ENCODE results near the gene PRG3.
"Not testable (repeated sequence)": the region's sequence is repeated elsewhere in the genome, so short reads cannot be mapped to it uniquely, and the experiment has no call there.

The PRG3 gene

DNA sequence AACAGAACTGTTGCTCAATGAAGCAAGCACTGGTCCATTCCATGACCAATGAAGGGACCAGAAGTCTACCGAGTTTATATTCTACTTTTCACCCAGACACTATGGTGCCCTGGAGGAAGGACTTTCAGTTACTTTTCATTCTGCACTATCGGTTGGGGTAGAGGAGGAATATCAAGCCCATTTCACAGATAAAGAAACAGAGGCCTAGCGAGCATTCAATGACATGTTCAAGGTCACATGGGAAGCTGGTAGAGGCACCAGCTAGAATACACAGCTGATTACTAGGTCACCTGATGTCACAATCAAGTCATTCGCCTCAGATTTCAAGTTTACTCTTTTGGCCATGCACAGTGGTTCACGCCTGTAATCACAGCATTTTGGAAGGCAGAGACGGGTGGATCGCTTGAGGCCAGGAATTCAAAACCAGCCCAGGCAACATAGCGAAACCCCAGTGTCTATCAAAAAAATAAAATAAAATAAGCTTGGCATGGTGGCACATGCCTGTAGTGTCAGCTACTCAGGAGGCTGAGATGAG, 27.1 kb upstream of the PRG3 start:
- no peak for FAIRE-seq

DNA sequence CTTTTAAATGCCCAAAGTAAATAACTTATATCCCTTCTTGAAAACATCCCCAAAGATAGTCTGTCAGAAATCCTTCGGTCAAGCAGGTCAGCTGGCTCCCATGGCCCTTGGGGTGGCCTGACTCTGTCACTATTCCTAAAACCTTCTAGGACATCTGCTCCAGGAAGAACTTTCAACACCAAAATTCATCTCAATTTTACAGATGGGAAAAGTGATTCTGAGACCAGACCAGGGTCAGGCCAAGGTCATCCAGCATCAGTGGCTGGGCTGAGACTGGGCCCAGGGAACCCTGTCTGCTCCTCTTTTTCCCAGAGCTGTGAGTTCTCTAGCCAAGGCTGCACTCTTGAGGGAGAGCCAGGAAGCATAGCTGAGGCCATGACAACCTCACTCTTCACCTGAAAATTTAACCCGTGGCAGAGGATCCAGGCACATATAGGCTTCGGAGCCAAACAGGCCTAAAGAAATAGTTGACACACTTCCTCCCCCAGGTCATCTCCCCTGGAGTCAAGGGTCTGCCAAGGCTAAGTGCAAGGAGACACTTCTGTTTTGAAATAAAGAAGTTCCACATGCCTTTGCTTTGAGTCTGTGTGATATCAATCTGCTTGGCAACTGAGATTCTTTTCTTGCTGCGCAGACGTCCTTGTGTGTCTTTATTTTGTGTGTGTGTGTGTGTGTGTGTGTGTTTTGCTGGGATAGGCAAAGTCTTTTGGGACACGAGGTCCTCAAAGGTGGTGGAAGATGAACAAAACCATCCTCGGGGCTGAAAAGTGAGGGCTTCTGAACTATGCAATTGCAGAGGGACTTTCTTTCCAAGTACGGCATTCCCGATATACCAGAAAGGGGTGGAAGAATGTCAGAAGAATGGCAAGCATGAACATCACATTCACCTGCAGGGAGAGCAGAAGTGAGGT, 26.3 kb upstream of the PRG3 start:
- no peak for FAIRE-seq

DNA sequence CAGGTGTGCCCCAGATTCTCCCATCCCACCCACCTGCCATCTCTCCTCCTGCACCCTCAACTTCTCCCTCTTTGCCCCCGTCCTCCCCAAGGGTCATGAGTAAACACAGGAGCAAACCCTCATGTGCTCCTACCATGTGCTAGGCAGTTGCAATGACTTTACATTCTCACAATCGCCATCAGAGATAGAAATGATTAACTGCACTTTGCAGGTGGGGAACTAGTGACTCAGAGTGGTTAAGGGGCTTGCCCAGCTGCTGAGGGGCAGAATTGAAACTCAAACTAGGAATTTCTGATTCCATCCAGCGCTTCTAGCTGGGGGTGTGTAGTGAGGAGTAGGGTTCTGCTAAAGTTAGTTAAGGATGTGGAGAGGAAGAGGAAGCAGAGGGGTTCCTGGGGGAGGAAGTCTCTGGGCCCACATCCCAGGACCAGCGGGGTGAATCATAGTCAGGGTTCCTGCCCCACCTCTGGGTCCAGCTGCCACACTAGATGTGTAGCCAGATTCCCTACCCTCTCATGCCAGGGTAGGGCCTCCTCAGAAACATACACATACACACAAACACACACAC, 25.5 kb upstream of the PRG3 start:
- FAIRE-seq: no peak

GRCh38 chr11:57405271-57405860, 24.4 kb upstream of the PRG3 start:
- FAIRE-seq: no peak

DNA sequence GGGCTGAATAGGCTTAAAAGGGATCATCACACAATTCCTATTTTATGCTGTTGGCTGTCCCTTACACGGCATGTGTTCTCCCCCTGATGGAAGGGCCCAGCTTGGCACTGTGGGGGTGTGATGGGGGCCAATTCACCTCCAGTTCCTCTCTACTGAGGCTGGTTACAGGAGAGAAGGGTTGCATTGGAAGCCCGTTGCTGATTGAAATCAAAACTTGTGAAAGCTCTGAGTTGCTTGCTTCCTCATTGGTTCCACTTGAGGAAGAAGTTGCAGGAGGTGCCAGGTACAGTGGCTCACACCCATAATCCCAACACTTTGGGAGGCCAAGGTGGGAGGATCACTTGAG, 22.8 kb upstream of the PRG3 start:
- no peak for FAIRE-seq

GRCh38 chr11:57403003-57403801, 22.3 kb upstream of the PRG3 start:
- not testable (repeated sequence) for FAIRE-seq

DNA sequence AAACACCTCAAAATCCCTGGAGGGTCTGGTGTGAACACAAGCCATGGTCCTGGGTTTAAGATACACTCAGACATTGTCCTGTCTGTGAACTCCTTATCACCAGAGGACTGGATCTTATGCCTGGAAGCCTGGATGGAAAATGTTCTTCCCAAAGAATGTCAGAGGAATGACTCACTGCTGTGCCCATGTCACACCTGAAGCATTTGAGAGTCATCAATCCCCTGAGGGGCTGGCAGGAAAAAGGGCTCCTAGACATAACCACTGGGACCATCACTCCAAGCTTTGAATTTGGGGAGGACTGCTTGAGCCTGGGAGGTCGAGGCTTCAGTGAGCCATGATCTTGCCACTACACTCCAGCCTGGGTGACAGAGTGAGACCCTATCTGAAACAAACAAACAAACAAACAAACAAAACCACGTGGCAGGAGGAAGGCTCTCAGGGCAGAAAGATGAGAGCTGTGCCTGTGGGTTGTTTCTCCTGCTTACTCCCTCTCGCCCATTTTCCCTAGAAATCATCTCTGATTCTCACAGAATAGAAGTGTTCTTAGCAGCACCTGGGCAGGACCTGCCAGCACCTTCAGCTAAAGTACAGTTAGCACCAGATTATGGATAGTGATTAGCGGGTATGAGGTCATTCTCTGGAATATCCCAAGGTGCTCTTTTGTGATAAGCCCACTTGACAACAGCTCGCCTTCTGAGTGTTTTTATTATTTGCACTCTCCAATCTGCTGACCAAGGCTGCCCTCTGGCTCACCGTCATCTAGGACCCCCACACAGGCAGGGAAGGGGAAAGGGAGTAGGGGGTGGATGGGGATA, 21.4 kb upstream of the PRG3 start:
- no peak for FAIRE-seq

DNA sequence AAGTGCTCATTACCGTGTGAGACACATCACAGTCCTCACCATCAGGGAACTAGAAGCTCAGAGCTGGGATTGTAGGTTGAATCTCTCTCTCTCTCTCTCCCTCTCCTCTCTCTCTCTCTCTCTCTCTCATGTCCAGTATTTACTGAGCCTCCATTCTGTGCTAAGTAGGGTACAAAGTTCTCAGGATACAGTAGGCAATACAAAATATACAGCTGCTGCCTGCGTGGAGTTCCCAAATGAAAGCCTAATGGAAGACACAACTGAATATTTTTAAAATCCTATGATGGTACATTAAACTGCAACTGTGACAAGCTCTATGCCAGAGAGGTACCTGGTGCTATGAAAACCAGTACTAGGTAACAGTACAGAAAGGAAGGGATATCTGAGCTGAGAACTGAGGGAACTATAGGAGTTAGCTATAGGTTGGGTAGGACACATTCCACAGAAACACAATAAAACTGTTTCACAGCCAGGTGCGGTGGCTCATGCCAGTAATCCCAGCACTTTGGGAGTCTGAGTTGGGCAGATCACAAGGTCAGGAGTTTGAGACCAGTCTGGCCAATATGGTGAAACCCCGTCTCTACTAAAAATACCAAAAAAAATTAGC, 19.1 kb upstream of the PRG3 start:
- no peak for FAIRE-seq

- no peak for FAIRE-seq
Measured at GRCh38 chr11:57399221-57399620, 18.3 kb upstream of the PRG3 start.

DNA sequence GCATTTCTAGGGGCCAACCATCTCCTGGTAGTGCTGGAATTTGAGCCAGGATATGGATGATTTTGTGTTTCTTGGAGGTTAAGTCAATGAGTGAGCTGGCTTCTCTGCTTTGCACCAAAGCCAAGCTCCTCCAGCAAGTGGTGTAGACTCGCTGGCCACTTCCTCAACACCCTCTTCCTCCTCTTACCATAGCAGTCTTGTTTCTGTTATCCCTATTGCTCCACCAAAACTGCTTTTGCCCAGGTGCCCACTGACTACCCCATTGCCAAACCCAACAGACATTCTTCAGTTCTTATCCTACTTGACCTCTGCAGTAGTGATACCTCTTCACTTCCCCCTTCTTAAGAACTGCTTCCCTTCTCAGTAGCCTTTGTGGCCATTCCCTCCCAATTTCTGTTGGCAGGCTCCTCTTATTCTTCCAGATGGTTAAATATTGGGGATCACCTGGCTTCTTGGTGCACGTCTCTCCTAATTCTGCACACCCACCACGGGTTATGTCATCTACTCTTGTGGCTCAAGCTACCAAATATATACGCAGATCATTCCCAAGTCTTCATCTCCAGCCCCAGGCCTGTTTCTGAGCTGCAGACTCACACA, 16.5 kb upstream of the PRG3 start:
- no peak for FAIRE-seq

DNA sequence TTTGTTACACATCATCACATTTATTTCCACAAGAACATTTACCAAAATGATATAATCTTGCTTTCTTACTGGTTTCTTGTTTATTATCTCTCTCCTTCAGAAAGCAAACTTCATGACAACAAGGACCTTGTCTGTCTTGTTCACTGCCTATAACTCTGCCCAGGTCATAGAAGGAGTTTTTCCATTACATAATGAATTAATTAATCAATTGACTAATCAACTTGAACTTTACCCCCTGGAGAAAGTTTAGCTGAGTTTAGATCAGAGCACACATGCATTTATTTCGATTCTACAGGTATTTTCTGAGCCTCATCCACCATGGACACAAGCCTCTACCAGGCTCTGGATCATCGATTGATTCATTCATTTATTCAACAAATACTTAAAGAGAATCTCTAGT, 15.8 kb upstream of the PRG3 start:
- no peak for FAIRE-seq

DNA sequence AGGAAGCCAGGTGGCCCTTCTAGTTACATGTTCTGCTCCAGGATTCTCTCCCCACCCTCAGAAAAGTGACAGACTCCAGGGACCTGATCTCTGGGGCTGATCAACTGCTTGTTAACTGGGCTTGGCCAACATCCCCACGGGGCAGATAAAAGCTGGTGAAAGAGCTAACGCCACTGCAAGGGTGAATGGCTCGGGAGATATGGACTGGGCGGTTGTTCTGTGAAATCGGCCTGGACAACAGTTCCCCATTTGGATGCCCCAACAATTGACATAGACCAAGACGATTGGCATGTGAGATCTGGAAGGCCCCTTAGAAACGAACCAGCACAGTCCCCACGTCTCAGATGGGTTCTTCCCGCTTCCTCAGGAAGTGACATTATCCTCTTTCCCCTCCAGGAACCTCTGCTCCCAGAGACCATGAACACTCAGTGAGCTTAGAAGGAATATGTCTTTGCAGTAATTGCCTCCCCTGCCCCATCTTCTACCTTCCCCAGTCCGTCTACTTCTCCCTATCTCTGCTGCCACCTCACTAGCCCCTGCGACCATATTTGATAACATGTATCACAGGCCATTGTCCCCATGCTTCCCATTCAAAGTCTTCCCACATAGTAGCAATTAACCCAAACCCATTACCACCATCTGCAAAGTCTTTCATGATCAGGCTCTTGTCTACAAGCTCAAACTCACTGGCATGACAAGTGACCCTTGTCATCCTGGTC, 15.1 kb upstream of the PRG3 start:
- no peak for FAIRE-seq

DNA sequence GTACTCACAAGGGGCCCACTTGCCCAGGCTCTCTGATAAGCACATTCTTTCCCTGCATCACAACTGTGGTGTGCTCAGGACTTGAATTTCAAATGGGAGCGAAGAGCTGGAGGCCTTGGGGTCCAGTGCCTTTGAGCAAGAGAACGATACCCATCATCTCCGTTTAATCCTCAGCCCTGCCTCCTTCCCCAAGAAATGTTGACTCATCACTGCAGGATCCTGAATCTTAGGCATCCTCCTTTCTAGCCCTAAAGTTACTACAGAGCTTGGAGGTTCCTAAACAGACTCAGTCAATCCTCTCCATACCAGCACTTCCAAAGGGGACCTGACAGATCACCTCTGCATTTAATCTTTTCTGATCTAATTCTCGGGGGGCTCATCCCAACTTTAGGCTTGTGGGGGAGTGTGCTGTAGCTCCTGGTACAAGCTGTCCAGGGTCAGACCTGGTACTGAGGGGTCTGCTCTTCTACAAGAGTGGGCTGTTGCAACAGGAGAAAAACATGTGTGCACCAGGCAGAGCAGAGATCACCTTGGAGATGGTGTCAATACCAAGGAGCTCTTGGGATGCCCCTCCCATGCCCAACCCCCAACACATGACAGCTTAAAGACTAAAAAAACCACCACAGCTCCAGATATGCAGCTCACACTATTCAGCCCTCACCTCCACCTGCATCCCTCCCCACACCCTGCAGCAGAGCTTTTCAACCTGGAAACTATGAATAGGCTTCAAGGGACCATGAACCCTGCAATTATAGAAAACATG, 13.4 kb upstream of the PRG3 start:
- no peak for FAIRE-seq

DNA sequence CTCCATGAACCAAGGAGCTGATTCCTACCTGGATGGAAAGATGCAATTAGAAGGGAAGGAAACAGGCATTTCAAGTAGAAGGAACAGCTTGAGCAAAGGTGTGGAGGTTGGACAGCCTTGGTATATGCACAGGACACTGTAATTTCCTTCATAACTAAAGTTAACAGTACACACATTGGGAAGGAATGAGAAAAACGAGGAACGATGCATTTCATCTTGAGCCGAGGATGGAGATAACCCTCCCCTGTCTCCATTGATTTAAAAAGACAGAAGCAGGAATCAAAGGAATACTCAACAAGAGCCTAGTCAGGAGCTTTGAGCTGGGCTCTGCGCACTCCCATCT, 11.8 kb upstream of the PRG3 start:
- no peak for FAIRE-seq

GRCh38 chr11:57392066-57392762, 11.3 kb upstream of the PRG3 start:
- FAIRE-seq: no peak

GRCh38 chr11:57391539-57391938, 10.6 kb upstream of the PRG3 start:
- no peak for FAIRE-seq

DNA sequence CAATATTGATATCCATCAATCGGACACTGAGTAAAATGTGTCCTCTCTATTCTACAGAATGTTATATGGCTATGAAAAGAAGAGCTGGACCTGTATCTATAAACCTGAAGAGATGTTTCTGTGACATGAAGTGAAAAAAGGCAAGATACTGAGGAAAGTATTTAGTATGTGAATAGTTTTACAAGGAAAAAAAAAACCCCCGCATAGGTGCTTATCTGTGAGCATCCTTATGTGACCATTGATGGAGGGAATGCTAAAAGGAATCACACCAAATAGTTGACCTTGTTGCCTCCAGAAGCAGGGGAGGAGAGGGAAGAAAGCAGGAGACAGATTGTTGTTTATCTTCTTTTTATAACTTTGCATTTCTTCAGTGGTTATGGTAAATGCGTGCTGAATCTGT, 10.2 kb upstream of the PRG3 start:
- FAIRE-seq: no peak

GRCh38 chr11:57390535-57390934, 9.6 kb upstream of the PRG3 start, which contains the start of gene PRG2:
Gene PRG2, minus strand, starts transcription at chr11:57390650. Its CDS starts 706 bp downstream, at chr11:57389944.
- FAIRE-seq: no peak

DNA sequence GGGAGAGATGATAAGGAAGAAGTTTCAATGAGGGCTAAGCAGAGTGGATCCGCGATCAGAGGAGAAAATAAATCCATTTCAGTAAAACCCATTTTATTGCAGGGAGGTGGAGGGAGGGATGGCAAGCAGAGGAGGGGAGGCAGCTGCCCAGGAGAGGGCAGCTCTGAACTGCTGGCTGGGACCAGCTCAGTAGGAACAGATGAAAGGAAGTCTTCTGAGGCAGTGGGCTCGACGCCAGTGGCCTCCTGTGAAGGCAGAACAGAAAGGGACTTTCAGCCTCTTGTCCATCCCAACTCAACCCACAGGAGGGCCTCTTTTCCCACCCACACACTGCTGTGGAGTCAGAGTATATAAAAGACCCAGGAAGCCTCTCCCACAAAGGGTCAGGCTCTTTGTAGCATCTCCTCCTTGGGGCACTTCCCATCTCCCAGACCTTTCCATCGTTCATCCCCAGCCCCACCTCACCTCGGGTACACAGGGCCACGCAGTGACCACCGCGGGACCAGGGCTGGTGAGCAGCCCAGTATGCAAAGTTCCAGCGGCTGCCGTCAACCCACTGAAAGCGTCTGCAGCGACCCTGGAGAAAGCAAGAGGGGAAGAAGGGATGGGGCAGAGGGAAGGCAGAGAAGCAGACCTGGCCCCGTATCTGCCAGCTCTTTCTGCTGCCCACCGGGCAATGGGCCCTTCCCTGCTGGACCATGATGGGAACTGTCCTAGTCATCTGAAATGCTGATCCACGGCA, 6.5 kb upstream of the PRG3 start:
- no peak for FAIRE-seq

Measured in islet of Langerhans (tissue), 1 donor.